ENCODE results near the gene KAZN. TPM values are rescaled to one million over a fixed set of nuclear protein-coding genes. Genes with fewer than 3 reads are reported as not detected.

Gene KAZN
- total and polyA plus RNA-seq, 2 of the 8 experiments (the other 6 are each of a cell fraction or from before 2014, with no cell fraction given): 3.7 to 11.8 TPM

DNA sequence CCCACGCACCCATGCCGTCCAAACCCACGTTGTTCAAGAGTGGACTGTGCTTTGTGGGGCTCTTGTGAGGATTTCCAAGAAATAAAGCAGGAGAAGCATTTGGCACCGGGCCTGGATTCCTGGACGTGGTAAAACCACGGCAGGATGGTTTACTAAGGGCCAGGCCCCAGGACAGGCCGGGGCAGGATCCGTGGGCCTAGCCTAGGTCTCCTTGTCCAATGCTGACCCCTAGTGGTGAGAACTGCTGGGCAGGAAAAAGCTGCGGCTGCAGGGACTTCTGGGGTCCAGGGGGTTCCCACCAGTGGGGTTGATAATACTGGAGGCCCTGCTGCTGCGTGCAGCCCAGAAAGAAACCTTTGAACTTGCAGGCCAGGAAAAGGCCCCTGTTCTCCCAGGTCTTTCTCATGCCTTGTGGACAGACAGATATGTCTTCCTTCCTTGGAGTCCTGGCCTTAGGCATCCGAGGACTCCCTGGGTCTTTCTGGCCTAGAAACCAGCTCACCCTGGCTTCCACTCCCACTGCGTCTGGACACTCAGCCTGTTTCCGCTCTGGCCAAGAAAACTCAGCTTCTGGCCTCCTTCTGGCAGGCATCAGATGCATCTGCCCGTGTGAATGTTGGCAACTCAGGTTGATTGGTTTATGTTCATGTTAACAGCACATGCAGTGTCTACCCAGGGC lies 448.1 kb downstream of the KAZN start:
- Histone ChIP-seq H3K79me2 (ENCODE audit: control insufficient read depth in 1 of 2, insufficient read depth in 2 of 2, low read length in 2 of 2) (no peaks in the 10 kb centered on the region; a peak in 1 of 4 replicates), H3K27me3 (replicated peaks in 1 of 4; ENCODE audit: control insufficient read depth in 3 of 4, extremely low read depth in 1 of 4, insufficient read depth in 3 of 4, low read length in 3 of 4) (no peaks in the 10 kb centered on the region), H4K5ac (ENCODE audit: insufficient read length, low read depth, low read length) (no peak overlapping the region), H3K4ac (replicated peaks; ENCODE audit: insufficient read length, low read depth, low read length) (no peak overlapping the region), H2BK15ac (ENCODE audit: low read length) (no peak overlapping the region; the same call in 1 of the 2 replicates), H3K36me3 (ENCODE audit: control insufficient read depth in 2 of 4, insufficient read depth in 4 of 4, low read length in 3 of 4) (no peaks in the 10 kb centered on the region), H2AK5ac (ENCODE audit: low read depth, low read length) (no peak overlapping the region), H3K4me3 (ENCODE audit: extremely low read depth in 1 of 4, insufficient read depth in 2 of 4, low read depth in 3 of 4, low read length in 4 of 4) (no peak overlapping the region), H3K9ac (replicated peaks in 1 of 4; ENCODE audit: extremely low read depth in 1 of 4, low read depth in 3 of 4, low read length in 3 of 4) (no peak overlapping the region; a peak in 1 of 7 replicates), H3K14ac (ENCODE audit: insufficient read length) (no peak overlapping the region), H3K23me2 (ENCODE audit: low read depth, low read length) (no peaks in the 10 kb centered on the region), H2BK5ac (ENCODE audit: low read depth, low read length) (no peak overlapping the region; the same call in 1 of the 2 replicates), H3K56ac (replicated peaks; ENCODE audit: insufficient read length, low read depth, low read length) (no peak overlapping the region), H2BK20ac (ENCODE audit: low read length) (no peak overlapping the region), H3K4me2 (ENCODE audit: insufficient read depth in 1 of 2, low read depth in 2 of 2, low read length in 2 of 2) (no peak overlapping the region), H3K18ac (ENCODE audit: extremely low read depth, low read length) (no peak overlapping the region), H3K79me1 (ENCODE audit: low read depth, low read length) (no peaks in the 10 kb centered on the region), H3K4me1 (replicated peaks in 1 of 4; ENCODE audit: control insufficient read depth in 3 of 4, insufficient read depth in 4 of 4, low read length in 3 of 4) (no peaks in the 10 kb centered on the region), H2BK120ac (replicated peaks; ENCODE audit: low read depth, low read length) (no peak overlapping the region), H2BK12ac (ENCODE audit: low read depth, low read length) (peak overlapping the region; percentile 55; the same call in 1 of the 2 replicates), H4K20me1 (replicated peaks in 1 of 2; ENCODE audit: control insufficient read depth in 1 of 2, insufficient read depth in 2 of 2, low read length in 2 of 2) (peaks cover 0 to 2% of the 10 kb centered on the region in 2 experiments), H2AFZ (ENCODE audit: low read length) (no peak overlapping the region), H4K8ac (ENCODE audit: extremely low read depth, insufficient read depth, low read length) (peak overlapping the region; percentile 57), H3K27ac (ENCODE audit: low read depth, low read length) (no peak overlapping the region), H3K23ac (ENCODE audit: insufficient read length) (no peak overlapping the region), H4K91ac (replicated peaks; ENCODE audit: insufficient read length, low read length) (peak overlapping the region; percentile 61), H3K9me3 (ENCODE audit: insufficient read depth in 2 of 2, low read depth in 1 of 2, low read length in 1 of 2) (no peaks in the 10 kb centered on the region)
- POLR2A ChIA-PET (ENCODE audit: partially characterized antibody): no interaction called here
- CTCF ChIA-PET (ENCODE audit: partially characterized antibody): interaction anchor here (0.6 to 3.8 kb wide), 57 partner anchors 9 to 788 kb away, joined by 3 to 53 read pairs (median 4); no protein-coding TSS in a partner anchor
- FAIRE-seq: peak; percentile 63
- DNase-seq (ENCODE audit: low read depth in 1 of 2, low spot score in 2 of 2): peak; percentile 36 to 94
- 66% methylated on average over 14 of the region's 14 CpGs; no CpG with 5 or more reads in 1 of the 2 experiments for WGBS, 2 experiments (ENCODE audit: extremely low coverage in 1 of 2, insufficient coverage in 1 of 2, insufficient read length in 1 of 2, insufficient replicate concordance in 2 of 2, low coverage in 1 of 2, low lambda C conversion rate in 2 of 2, missing lambda C conversion rate in 1 of 2)
- TF ChIP-seq RAD21 (IDR thresholded peaks at IDR 0.05 in 1 of 2, conservative IDR thresholded peaks at IDR 0.05 in 1 of 2; ENCODE audit: low read depth in 2 of 2, low read length in 2 of 2): peak; percentile 98 to 99
- TF ChIP-seq RNF2 (IDR thresholded peaks at IDR 0.05; ENCODE audit: borderline replicate concordance, low read depth, low read length, missing control alignments, poor library complexity, severe bottlenecking): no peak
- 0 out of 2 replicates have a peak, but pooled peaks have one; percentile 37 for TF ChIP-seq GABPA (IDR thresholded peaks at IDR 0.05; ENCODE audit: borderline replicate concordance, insufficient read depth, low read length)
- TF ChIP-seq, protein P1, sequence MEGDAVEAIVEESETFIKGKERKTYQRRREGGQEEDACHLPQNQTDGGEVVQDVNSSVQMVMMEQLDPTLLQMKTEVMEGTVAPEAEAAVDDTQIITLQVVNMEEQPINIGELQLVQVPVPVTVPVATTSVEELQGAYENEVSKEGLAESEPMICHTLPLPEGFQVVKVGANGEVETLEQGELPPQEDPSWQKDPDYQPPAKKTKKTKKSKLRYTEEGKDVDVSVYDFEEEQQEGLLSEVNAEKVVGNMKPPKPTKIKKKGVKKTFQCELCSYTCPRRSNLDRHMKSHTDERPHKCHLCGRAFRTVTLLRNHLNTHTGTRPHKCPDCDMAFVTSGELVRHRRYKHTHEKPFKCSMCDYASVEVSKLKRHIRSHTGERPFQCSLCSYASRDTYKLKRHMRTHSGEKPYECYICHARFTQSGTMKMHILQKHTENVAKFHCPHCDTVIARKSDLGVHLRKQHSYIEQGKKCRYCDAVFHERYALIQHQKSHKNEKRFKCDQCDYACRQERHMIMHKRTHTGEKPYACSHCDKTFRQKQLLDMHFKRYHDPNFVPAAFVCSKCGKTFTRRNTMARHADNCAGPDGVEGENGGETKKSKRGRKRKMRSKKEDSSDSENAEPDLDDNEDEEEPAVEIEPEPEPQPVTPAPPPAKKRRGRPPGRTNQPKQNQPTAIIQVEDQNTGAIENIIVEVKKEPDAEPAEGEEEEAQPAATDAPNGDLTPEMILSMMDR (IDR thresholded peaks at IDR 0.05; ENCODE audit: control extremely low read depth in 1 of 3, insufficient read depth in 1 of 3, low read depth in 1 of 3, low read length in 3 of 3): peak; percentile 87 to 95 (median 92)
- no peak for TF ChIP-seq RXRA (IDR thresholded peaks at IDR 0.05; ENCODE audit: insufficient read depth, low read depth, low read length)
- no peak for TF ChIP-seq CEBPB (IDR thresholded peaks at IDR 0.05; ENCODE audit: low read depth, low read length)
- 0 out of 4 replicates have a peak, but pooled peaks of 1 of the 2 experiments have one; percentile 46 for TF ChIP-seq HDAC2 (IDR thresholded peaks at IDR 0.05; ENCODE audit: borderline replicate concordance in 1 of 2, low read depth in 2 of 2, low read length in 2 of 2)
- no peak for TF ChIP-seq TAF1 (IDR thresholded peaks at IDR 0.05; ENCODE audit: low read depth, low read length)
